GM12891 (cell line): Measurements from ENCODE around the gene CCDC59.

Experiments used
- PAX5 ChIP-seq: IDR thresholded peaks from 2 replicates; pipeline ENCODE4 v1.6.1; 2011; ENCODE audit warnings: low read length, moderate library complexity, mild to moderate bottlenecking; ENCODE audit not compliant: insufficient read depth, severe bottlenecking
- POLR2A ChIP-seq: IDR thresholded peaks from 2 replicates; pipeline ENCODE4 v1.6.1; 2011; ENCODE audit warnings: low read depth, low read length, control low read depth
- POLR2AphosphoS5 ChIP-seq: IDR thresholded peaks from 2 replicates; pipeline ENCODE4 v1.6.1; 2011; ENCODE audit warnings: low read depth, low read length, control low read depth
- POU2F2 ChIP-seq: IDR thresholded peaks from 2 replicates; pipeline ENCODE4 v1.6.1; 2011; ENCODE audit warnings: low read depth, mild to moderate bottlenecking, control low read depth, low read length, moderate library complexity
- SPI1 ChIP-seq: IDR thresholded peaks from 2 replicates; pipeline ENCODE4 v1.6.1; 2011; ENCODE audit warnings: low read depth, low read length, control low read depth
- TAF1 ChIP-seq: IDR thresholded peaks from 2 replicates; pipeline ENCODE4 v1.6.1; 2011; ENCODE audit warnings: low read depth, low read length, control low read depth

- TF ChIP-seq SPI1: no peak
- TF ChIP-seq POLR2AphosphoS5: no peak
- no peak for TF ChIP-seq POLR2A
- TF ChIP-seq TAF1: no peak
- no peak for TF ChIP-seq POU2F2
- TF ChIP-seq PAX5: no peak
Measured at GRCh38 chr12:82406651-82407050, 48.5 kb upstream of the CCDC59 start.
